ENCODE measurements around the gene FGF12.

FGF12 gene

DNA sequence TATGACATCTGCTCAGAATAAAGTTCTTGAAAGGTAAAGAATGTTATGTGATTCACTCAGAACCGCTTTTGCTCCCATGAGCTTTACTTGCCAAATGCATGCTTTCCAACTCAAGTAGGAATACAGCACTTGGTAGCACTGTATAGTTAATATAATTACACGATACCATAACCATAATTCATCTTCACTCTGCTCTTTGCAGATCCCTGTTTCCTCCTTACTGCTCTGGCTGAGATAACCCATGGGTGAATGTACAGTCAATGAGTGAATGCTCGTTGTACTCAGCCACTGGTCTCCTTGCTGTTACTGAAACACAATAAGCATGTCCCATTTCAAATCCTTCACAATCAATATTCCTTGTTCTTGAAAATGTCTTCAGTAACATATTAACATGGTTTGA, 550.0 kb downstream of the FGF12 start:
- no peak for DNase-seq
- Histone ChIP-seq H3K9me3 (no peaks in the 10 kb centered on the region), H3K36me3 (no peaks in the 10 kb centered on the region), H3K4me3 (ENCODE audit: low read depth, low read length) (no peak overlapping the region), H3K4me1 (no peaks in the 10 kb centered on the region), H3K27me3 (no peaks in the 10 kb centered on the region)
- TF ChIP-seq, protein P1, sequence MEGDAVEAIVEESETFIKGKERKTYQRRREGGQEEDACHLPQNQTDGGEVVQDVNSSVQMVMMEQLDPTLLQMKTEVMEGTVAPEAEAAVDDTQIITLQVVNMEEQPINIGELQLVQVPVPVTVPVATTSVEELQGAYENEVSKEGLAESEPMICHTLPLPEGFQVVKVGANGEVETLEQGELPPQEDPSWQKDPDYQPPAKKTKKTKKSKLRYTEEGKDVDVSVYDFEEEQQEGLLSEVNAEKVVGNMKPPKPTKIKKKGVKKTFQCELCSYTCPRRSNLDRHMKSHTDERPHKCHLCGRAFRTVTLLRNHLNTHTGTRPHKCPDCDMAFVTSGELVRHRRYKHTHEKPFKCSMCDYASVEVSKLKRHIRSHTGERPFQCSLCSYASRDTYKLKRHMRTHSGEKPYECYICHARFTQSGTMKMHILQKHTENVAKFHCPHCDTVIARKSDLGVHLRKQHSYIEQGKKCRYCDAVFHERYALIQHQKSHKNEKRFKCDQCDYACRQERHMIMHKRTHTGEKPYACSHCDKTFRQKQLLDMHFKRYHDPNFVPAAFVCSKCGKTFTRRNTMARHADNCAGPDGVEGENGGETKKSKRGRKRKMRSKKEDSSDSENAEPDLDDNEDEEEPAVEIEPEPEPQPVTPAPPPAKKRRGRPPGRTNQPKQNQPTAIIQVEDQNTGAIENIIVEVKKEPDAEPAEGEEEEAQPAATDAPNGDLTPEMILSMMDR (IDR thresholded peaks at IDR 0.05; ENCODE audit: low read depth, low read length) = no peak

DNA sequence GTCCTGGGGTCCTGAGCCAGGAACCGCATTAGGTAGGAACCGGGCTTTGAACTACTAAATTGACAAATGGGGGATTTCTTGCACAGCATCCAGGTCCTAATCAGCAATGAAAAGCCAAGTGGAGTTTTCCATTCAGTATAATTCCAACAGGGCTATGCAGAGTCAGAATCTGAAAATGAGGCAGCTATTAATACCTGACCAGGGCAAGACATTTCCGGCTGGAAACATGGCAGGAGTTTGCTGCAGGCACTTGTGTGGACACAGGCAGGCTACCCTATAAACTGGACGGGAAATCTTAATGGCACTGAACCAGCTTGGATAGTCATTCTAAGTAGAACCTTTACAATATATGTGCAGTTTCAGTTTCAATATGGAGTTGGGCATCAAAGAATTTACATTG, 553.1 kb downstream of the FGF12 start:
- no peaks in the 10 kb centered on the region for H3K36me3 ChIP-seq
- H3K9me3 ChIP-seq = no peaks in the 10 kb centered on the region
- no peak overlapping the region for H3K4me3 ChIP-seq (ENCODE audit: low read depth, low read length)
- TF ChIP-seq, protein P1 (IDR thresholded peaks at IDR 0.05; ENCODE audit: low read depth, low read length) = no peak
- no peaks in the 10 kb centered on the region for H3K27me3 ChIP-seq
- H3K4me1 ChIP-seq = no peaks in the 10 kb centered on the region
- no peak for DNase-seq

DNA sequence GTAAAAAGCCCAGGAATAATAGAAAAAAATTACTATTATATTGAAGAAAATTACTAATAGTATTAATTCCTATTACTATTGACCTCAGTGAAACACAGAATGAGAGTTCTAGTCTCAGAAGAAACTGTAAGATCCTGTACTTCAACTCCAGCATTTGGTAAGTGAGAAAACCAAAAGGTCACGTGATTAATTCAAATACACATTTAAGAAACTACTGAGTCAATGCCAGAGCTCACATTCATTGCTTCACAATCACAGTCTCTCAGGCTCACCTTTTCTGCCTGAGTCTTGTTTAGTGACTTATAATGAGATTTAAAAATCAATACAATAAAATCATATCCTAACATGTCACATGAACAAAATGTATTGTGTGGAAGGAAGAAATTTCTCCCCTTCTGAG, 556.1 kb downstream of the FGF12 start:
- no peaks in the 10 kb centered on the region for H3K4me1 ChIP-seq
- H3K4me3 ChIP-seq (ENCODE audit: low read depth, low read length) = no peak overlapping the region
- H3K9me3 ChIP-seq = no peaks in the 10 kb centered on the region
- no peak for DNase-seq
- H3K36me3 ChIP-seq = no peaks in the 10 kb centered on the region
- TF ChIP-seq, protein P1 (IDR thresholded peaks at IDR 0.05; ENCODE audit: low read depth, low read length) = no peak
- H3K27me3 ChIP-seq = no peaks in the 10 kb centered on the region

DNA sequence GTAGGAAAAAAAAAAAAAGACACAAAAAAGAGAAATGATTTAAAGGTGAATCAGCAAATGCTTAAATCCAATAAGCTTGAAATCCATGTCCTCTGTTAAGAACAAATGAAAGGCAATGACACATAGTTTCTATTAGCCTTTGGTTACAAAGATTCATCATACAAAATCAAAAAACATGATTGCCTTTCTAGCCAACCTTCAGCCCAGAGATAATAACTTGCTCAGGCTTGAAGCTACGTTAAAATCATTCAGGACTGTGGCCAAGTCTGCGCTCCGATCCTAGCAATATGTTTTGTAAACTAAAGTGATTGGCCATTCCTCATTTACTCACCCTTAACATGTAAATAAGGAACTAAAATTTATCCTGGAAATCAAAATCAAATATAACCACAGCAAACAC, 556.7 kb downstream of the FGF12 start:
- DNase-seq = no peak
- TF ChIP-seq, protein P1 (IDR thresholded peaks at IDR 0.05; ENCODE audit: low read depth, low read length) = no peak
- no peaks in the 10 kb centered on the region for H3K9me3 ChIP-seq

DNA sequence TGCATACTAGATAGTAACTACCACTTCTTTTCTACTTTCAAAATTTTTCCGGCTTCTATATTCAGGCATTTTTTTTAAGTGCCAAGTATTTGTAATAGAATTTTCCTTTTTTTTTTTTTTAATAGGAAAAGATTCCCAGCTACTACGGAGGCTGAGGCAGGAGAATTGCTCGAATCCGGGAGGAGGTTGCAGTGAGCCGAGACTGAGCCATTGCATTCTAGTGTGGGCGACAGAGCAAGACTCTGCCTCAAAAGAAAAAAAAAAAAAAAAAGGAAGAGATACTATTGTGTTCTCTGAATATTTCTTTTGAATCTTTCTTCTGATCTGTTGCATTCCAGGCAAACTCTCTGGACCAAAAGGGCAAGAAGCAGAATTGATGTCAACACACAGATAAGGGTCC, 557.3 kb downstream of the FGF12 start:
- Histone ChIP-seq H3K36me3 (no peaks in the 10 kb centered on the region), H3K4me3 (ENCODE audit: low read depth, low read length) (no peak overlapping the region), H3K4me1 (no peaks in the 10 kb centered on the region), H3K9me3 (no peaks in the 10 kb centered on the region), H3K27me3 (no peaks in the 10 kb centered on the region)
- no peak for DNase-seq
- TF ChIP-seq, protein P1 (IDR thresholded peaks at IDR 0.05; ENCODE audit: low read depth, low read length) = no peak

More for the DNA sequence above, 556.7 kb downstream of the FGF12 start:
- Histone ChIP-seq H3K36me3 (no peaks in the 10 kb centered on the region), H3K4me3 (ENCODE audit: low read depth, low read length) (no peak overlapping the region), H3K27me3 (no peaks in the 10 kb centered on the region), H3K4me1 (no peaks in the 10 kb centered on the region)

DNA sequence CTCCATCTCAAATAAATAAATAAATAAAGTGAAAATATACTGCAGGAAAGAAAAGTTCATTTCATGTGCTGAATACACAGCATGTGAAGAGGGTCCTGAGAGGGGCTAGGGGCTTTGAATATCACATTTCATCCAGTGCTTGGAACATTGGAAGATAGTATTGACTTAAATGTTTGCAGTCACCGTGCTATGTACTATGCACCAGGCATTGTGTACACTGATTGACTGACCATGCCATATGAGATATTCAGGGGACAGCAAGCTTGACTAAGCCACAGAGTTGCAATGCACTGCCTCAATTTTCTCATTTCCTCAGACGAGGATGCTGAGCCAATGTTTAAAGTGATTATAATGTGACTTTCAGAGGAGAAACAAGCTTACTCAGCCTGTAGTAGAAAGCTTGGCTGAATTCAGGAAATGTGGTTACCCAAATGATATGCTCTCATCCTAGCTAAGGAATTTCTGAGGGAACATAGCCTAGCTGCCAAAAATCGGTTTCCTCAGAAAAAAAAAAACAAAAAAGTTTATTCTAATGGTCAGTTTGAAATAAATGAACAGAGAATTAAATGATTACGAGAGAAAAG, 557.9 kb downstream of the FGF12 start:
- TF ChIP-seq, protein P1 (IDR thresholded peaks at IDR 0.05; ENCODE audit: low read depth, low read length) = no peak
- H3K36me3 ChIP-seq = no peaks in the 10 kb centered on the region
- H3K4me1 ChIP-seq = no peaks in the 10 kb centered on the region
- no peak for DNase-seq
- no peak overlapping the region for H3K4me3 ChIP-seq (ENCODE audit: low read depth, low read length)
- H3K9me3 ChIP-seq = no peaks in the 10 kb centered on the region
- H3K27me3 ChIP-seq = no peaks in the 10 kb centered on the region
